Upper lobe of left lung (tissue), 6 donors: Measurements from ENCODE around the gene SEPTIN5. TPM values are rescaled to one million over a fixed set of nuclear protein-coding genes. Genes with fewer than 3 reads are reported as not detected.

Experiments used
- ATAC-seq, 2 donors: fragments of 200-7000 bp; cut with Tn5 transposase; one replicate each; pipeline ENCODE4 v1.9.1; 2022; ENCODE audit warnings: mild to moderate bottlenecking in 2 of 2, moderate library complexity in 2 of 2; ENCODE audit not compliant: low FRiP score in 2 of 2
- DNase-seq, 2 donors: peaks; one replicate each; pipeline ENCODE4 v3.0.0-alpha.2; 2019 to 2020
- H3K27ac ChIP-seq, 4 donors: fragments of 200-600 bp; sonication (generic); one replicate each; pipeline ENCODE4 v1.5.1; 2016 to 2019
- H3K27me3 ChIP-seq, 4 donors: fragments of 200-600 bp; sonication (generic); one replicate each; pipeline ENCODE4 v1.5.1; 2017 to 2019
- H3K36me3 ChIP-seq, 4 donors: fragments of 200-600 bp; sonication (generic); one replicate each; pipeline ENCODE4 v1.5.1; 2016 to 2019
- H3K4me1 ChIP-seq, 4 donors: fragments of 200-600 bp; sonication (generic); one replicate each; pipeline ENCODE4 v1.5.1; 2018 to 2019
- H3K4me3 ChIP-seq, 4 donors: fragments of 200-600 bp; sonication (generic); one replicate each; pipeline ENCODE4 v1.5.1; 2017 to 2019; ENCODE audit warnings: mild to moderate bottlenecking in 2 of 4, moderate library complexity in 1 of 4
- H3K9me3 ChIP-seq, 4 donors: fragments of 200-600 bp; sonication (generic); one replicate each; pipeline ENCODE4 v1.5.1; 2018 to 2019
- EP300 ChIP-seq, 4 donors: sonication (generic); formaldehyde crosslinking; IDR thresholded peaks; one replicate each; pipeline ENCODE4 v1.5.1; 2017; ENCODE audit warnings: antibody characterized with exemption in 4 of 4, control low read depth in 2 of 4
- POLR2A ChIP-seq, 4 donors: fragments of 450-650 bp; IDR thresholded peaks; one replicate each; pipeline ENCODE4 v1.5.1; 2016 to 2017; ENCODE audit warnings: antibody characterized with exemption in 4 of 4, mild to moderate bottlenecking in 2 of 4
- POLR2AphosphoS5 ChIP-seq, 2 donors: sonication (generic); formaldehyde crosslinking; IDR thresholded peaks; one replicate each; pipeline ENCODE4 v1.5.1; 2017; ENCODE audit warnings: antibody characterized with exemption in 2 of 2
- WGBS, 2 donors: methylation state at CpG; one replicate each; pipeline ENCODE4 v1.1.5; 2017 to 2018; 5-methylcytosine and 5-hydroxymethylcytosine counted together
- total RNA-seq, 6 donors: library from RNA; depleted of rRNA in 4 of 6; stranded (reverse); fragments of >200 nt in 4 of 6; gene quantifications; one replicate each; pipeline versions ENCODE4 v1.1.0 to v1.2.1, GENCODE V29; 2016 to 2021
- TF ChIP-seq, protein P1 (sequence below), 6 experiments: fragments of 450-650 bp in 4 of 6; fragments of 200-600 bp in 2 of 6; sonication (generic) in 2 of 6; IDR thresholded peaks; one replicate each; pipeline ENCODE4 v1.5.1; 2016 to 2019; ENCODE audit warnings: antibody characterized with exemption in 6 of 6
- donor health status: DM: no; HTN: no; CAD: no; lungs with moderate emphysema.
- donor health status: DM: no; HTN: yes; CAD: no; lungs with severe emphysema.

SEPTIN5 gene
- total RNA-seq, 6 donors from 2014 or later = 6.0 to 30.0 (median 17.1) TPM

DNA sequence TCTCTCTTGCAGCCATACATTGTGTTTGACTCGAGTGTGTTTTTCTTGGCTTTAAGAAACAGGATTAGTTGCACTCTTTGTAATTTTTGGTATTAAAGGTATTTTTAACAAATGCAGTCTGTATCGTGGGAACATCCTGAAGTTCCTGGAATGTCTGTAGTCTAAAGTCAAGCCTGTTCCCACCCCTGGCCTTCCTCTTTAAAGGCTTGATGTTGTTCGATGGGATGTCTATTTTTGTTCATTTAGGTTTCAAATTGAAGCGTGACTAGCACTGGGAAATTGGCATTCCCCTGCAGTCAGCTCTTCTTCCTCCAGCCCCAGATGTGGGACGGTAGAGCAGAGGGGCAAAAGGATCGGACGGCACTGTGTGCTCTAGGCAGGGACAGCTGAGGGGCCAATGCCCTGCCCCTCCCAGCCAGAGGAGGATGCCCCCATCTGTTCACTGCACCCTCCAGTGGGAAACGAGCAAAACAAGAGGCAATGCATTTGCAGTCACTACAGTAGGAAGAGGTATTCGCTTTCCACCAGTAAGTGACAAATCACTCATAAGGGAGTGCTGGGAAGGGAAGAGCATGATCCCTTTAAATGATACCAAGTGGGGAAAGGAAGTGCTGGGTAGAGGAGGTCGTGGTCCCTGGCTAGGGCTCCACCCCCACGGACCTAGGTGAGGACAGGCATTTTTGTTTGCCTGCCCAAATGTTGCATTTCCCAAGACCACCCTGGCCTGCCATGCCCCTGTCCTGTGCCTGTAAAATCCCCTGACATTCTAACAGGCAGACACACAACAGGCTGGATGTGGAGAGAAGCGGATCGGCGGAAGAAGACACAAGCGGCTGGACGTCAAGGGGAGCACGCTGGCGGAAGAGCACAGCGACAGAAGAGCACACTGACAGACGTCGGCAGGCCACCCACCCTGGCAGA is 47.4 kb upstream of the SEPTIN5 start:
- Histone ChIP-seq H3K4me1 (peaks cover 0 to 5% (median 0%) of the 10 kb centered on the region in 4 donors), H3K4me3 (no peak overlapping the region), H3K27ac (no peak overlapping the region), H3K27me3 (no peaks in the 10 kb centered on the region), H3K36me3 (no peaks in the 10 kb centered on the region), H3K9me3 (no peaks in the 10 kb centered on the region)
- 72 to 74% methylated on average over 21 of the region's 21 CpGs for WGBS, 2 donors
- no peak for DNase-seq
- TF ChIP-seq POLR2A (IDR thresholded peaks at IDR 0.05) (no peak), POLR2AphosphoS5 (IDR thresholded peaks at IDR 0.05) (no peak), EP300 (IDR thresholded peaks at IDR 0.05) (no peak)
- TF ChIP-seq, protein P1, sequence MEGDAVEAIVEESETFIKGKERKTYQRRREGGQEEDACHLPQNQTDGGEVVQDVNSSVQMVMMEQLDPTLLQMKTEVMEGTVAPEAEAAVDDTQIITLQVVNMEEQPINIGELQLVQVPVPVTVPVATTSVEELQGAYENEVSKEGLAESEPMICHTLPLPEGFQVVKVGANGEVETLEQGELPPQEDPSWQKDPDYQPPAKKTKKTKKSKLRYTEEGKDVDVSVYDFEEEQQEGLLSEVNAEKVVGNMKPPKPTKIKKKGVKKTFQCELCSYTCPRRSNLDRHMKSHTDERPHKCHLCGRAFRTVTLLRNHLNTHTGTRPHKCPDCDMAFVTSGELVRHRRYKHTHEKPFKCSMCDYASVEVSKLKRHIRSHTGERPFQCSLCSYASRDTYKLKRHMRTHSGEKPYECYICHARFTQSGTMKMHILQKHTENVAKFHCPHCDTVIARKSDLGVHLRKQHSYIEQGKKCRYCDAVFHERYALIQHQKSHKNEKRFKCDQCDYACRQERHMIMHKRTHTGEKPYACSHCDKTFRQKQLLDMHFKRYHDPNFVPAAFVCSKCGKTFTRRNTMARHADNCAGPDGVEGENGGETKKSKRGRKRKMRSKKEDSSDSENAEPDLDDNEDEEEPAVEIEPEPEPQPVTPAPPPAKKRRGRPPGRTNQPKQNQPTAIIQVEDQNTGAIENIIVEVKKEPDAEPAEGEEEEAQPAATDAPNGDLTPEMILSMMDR (IDR thresholded peaks at IDR 0.05) = no peak
- ATAC-seq = no peak

DNA sequence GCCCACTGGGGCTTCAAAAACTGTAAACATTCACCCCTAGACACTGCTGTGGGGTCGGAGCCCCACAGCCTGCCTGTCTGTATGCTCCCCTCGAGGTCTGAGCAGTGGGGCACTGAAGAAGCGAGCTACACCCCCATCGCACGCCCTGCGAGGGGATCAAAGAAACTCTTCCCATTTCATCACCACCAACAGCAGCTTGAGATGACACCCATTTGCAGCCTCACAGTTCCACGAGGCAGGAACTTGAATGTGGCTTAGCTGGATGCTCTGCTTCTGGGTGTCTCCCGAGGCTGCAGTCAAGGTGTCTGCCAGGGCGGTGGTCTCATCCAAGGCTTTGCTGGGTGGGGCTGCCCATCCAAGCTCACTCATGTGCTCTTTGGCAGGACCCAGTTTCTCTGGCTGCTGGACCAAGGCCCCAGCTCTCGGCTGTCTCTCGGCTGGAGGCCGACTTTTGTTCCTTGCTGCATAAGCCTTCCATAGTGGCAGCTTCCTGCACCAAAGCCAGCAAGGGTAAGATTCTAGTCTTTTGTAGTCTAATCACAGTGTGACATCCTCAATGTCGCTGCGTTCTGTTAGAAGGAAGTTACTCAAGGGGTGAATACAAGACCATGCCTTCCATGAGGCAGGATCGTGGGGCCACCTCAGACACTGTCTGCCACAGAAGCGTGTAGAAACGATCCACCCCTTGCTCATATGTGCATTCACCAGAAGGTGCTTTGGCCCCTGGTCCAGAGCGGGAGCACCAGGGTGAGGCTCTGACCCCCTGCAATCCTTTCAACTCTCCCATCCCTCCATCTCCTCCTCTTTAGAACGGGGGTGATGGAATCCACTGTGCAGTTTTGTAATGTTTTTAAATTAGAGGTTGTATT is 46.2 kb upstream of the SEPTIN5 start:
- H3K4me3 ChIP-seq = no peak overlapping the region
- no peaks in the 10 kb centered on the region for H3K36me3 ChIP-seq
- peaks cover 0 to 5% (median 0%) of the 10 kb centered on the region in 4 donors for H3K4me1 ChIP-seq
- TF ChIP-seq POLR2AphosphoS5 (IDR thresholded peaks at IDR 0.05) (no peak), EP300 (IDR thresholded peaks at IDR 0.05) (no peak), POLR2A (IDR thresholded peaks at IDR 0.05) (no peak)
- TF ChIP-seq, protein P1 (IDR thresholded peaks at IDR 0.05) = no peak
- DNase-seq = no peak
- ATAC-seq = no peak
- no peaks in the 10 kb centered on the region for H3K9me3 ChIP-seq
- H3K27ac ChIP-seq = no peak overlapping the region
- WGBS, 2 donors = 80 to 82% methylated on average over 13 to 19 of the region's 19 CpGs
- no peaks in the 10 kb centered on the region for H3K27me3 ChIP-seq

DNA sequence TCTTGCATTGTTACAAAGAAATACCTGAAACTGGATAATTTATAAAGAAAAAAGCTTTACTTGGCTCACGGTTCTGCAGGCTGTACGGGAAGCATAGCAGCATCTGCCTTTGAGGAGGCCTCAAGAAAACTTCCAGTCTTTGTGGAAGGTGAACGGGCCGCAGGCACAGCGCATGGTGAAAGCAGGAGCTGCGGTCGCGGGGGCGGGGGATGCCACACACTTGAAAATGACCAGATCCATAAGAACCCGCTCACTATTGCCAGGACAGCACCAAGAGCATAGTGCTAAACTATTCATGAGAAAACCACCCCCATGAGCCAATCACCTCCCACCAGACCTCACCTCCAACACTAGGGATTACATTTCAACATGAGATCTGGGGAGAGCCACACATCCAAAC is 45.6 kb upstream of the SEPTIN5 start:
- H3K9me3 ChIP-seq = no peaks in the 10 kb centered on the region
- no peaks in the 10 kb centered on the region for H3K27me3 ChIP-seq
- H3K4me3 ChIP-seq = no peak overlapping the region
- no peak overlapping the region for H3K27ac ChIP-seq
- H3K4me1 ChIP-seq = no peaks in the 10 kb centered on the region
- DNase-seq (peak in 1 of 2 donors; percentile 45), ATAC-seq (no peak)
- TF ChIP-seq POLR2AphosphoS5 (IDR thresholded peaks at IDR 0.05) (no peak), POLR2A (IDR thresholded peaks at IDR 0.05) (no peak), EP300 (IDR thresholded peaks at IDR 0.05) (no peak)
- TF ChIP-seq, protein P1 (IDR thresholded peaks at IDR 0.05) = no peak
- 94 to 97% methylated on average over 10 of the region's 10 CpGs for WGBS, 2 donors
- no peaks in the 10 kb centered on the region for H3K36me3 ChIP-seq

DNA sequence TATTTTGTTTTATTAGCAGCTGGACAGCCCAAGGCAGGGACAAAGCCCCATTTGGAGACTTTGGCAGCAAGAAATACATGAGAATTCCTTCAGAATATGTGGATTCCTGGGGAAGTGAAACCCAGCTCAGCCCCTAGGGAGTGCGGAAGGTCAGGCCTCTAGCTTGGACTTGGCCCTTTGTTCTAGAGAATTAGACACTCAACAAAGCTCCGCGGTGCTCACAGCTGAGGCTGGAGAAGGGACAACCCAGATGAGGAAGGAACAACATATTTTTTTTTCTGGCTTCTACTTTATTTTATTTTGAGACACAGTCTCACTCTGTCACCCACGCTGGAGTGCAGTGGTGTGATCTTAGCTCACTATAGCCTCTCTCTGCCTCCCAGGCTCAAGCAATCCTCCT is 44.7 kb upstream of the SEPTIN5 start:
- Histone ChIP-seq H3K27ac (no peak overlapping the region), H3K4me1 (no peaks in the 10 kb centered on the region), H3K4me3 (no peak overlapping the region), H3K9me3 (no peaks in the 10 kb centered on the region), H3K36me3 (no peaks in the 10 kb centered on the region), H3K27me3 (no peaks in the 10 kb centered on the region)
- TF ChIP-seq, protein P1 (IDR thresholded peaks at IDR 0.05) = no peak
- TF ChIP-seq POLR2AphosphoS5 (IDR thresholded peaks at IDR 0.05) (no peak), POLR2A (IDR thresholded peaks at IDR 0.05) (no peak), EP300 (IDR thresholded peaks at IDR 0.05) (no peak)
- DNase-seq (no peak), ATAC-seq (no peak)
- WGBS, 2 donors = 74 to 77% methylated on average over 4 of the region's 4 CpGs
